Measurements from ENCODE around the gene ELK4. TPM values are rescaled to one million over a fixed set of nuclear protein-coding genes. Genes with fewer than 3 reads are reported as not detected.
A peak's percentile ranks its signal among the peaks of the same experiment; 100 is the strongest.

The ELK4 gene
- total RNA-seq, 1 experiment from 2014 or later = 122 TPM

DNA sequence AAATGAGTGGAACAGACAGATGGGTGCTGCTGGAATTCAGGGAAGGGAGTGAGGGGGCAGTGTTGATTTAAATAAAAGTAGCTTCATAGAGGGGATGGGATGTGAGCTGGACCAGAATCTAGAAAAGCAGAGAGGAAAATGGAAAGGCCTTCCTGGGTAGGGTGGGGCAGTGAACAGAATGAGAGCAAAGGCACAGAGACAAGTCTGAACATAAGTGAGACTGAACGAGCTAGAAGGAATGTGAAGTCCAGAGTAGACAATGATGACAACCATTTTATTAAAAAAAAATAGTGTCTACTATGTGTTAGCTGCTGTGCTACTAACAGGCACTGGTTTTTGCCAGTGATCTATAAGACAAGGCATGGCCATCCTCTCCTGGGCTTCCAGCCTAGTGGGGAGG, 36.0 kb downstream of the ELK4 start:
- intact Hi-C loops (cut with micrococcal nuclease; ENCODE audit: unreplicated experiment) = no loop called here
- H3K4me1 Mint-ChIP-seq (ENCODE audit: low read depth, unreplicated experiment) = peaks cover 41% of the 10 kb centered on the region
- H3K9me3 Mint-ChIP-seq (ENCODE audit: low read depth, unreplicated experiment) = no peaks in the 10 kb centered on the region
- no peak overlapping the region for H3K4me3 Mint-ChIP-seq (ENCODE audit: low read depth, unreplicated experiment)
- H3K27me3 Mint-ChIP-seq (ENCODE audit: unreplicated experiment) = no peaks in the 10 kb centered on the region
- H3K27ac Mint-ChIP-seq (ENCODE audit: unreplicated experiment) = no peak overlapping the region
- no peak for DNase-seq
- no peak for TF ChIP-seq CTCF (IDR thresholded peaks at IDR 0.05; ENCODE audit: unreplicated experiment)
- CTCF ChIA-PET = interaction anchor here (3.4 kb wide), 1 partner anchor 36 kb away, joined by 14 read pairs; the partner anchor contains the start of gene ELK4
- peaks cover 63% of the 10 kb centered on the region for H3K36me3 Mint-ChIP-seq (ENCODE audit: insufficient read depth, unreplicated experiment)
- no TSS peak for BruUV-seq (replicated peaks)

GRCh38 chr1:205595435-205595834, 36.4 kb downstream of the ELK4 start:
- no peak for TF ChIP-seq CTCF (IDR thresholded peaks at IDR 0.05; ENCODE audit: unreplicated experiment)
- H3K4me1 Mint-ChIP-seq (ENCODE audit: low read depth, unreplicated experiment) = peaks cover 41% of the 10 kb centered on the region
- H3K36me3 Mint-ChIP-seq (ENCODE audit: insufficient read depth, unreplicated experiment) = peaks cover 62% of the 10 kb centered on the region
- H3K27ac Mint-ChIP-seq (ENCODE audit: unreplicated experiment) = peak overlapping the region; percentile 28
- CTCF ChIA-PET = interaction anchor here (3.4 kb wide), 1 partner anchor 36 kb away, joined by 14 read pairs; the partner anchor contains the start of gene ELK4
- H3K9me3 Mint-ChIP-seq (ENCODE audit: low read depth, unreplicated experiment) = no peaks in the 10 kb centered on the region
- H3K27me3 Mint-ChIP-seq (ENCODE audit: unreplicated experiment) = no peaks in the 10 kb centered on the region
- no peak for DNase-seq
- intact Hi-C loops (cut with micrococcal nuclease; ENCODE audit: unreplicated experiment) = no loop called here
- H3K4me3 Mint-ChIP-seq (ENCODE audit: low read depth, unreplicated experiment) = no peak overlapping the region
- BruUV-seq (replicated peaks) = no TSS peak

GRCh38 chr1:205594846-205595245, 37.0 kb downstream of the ELK4 start:
- intact Hi-C loops (cut with micrococcal nuclease; ENCODE audit: unreplicated experiment) = loop anchor here (5.0 kb wide), 1 partner anchor 68 kb away; no protein-coding TSS in a partner anchor
- H3K27me3 Mint-ChIP-seq (ENCODE audit: unreplicated experiment) = no peaks in the 10 kb centered on the region
- H3K4me3 Mint-ChIP-seq (ENCODE audit: low read depth, unreplicated experiment) = no peak overlapping the region
- H3K36me3 Mint-ChIP-seq (ENCODE audit: insufficient read depth, unreplicated experiment) = peaks cover 61% of the 10 kb centered on the region
- DNase-seq = no peak
- no peak for TF ChIP-seq CTCF (IDR thresholded peaks at IDR 0.05; ENCODE audit: unreplicated experiment)
- peaks cover 41% of the 10 kb centered on the region for H3K4me1 Mint-ChIP-seq (ENCODE audit: low read depth, unreplicated experiment)
- no peaks in the 10 kb centered on the region for H3K9me3 Mint-ChIP-seq (ENCODE audit: low read depth, unreplicated experiment)
- H3K27ac Mint-ChIP-seq (ENCODE audit: unreplicated experiment) = peak overlapping the region; percentile 28
- CTCF ChIA-PET = interaction anchor here (3.4 kb wide), 1 partner anchor 37 kb away, joined by 14 read pairs; the partner anchor contains the start of gene ELK4
- no TSS peak for BruUV-seq (replicated peaks)

GRCh38 chr1:205593967-205594366, 37.8 kb downstream of the ELK4 start:
- H3K27ac Mint-ChIP-seq (ENCODE audit: unreplicated experiment) = no peak overlapping the region
- H3K9me3 Mint-ChIP-seq (ENCODE audit: low read depth, unreplicated experiment) = no peaks in the 10 kb centered on the region
- no peaks in the 10 kb centered on the region for H3K27me3 Mint-ChIP-seq (ENCODE audit: unreplicated experiment)
- no TSS peak for BruUV-seq (replicated peaks)
- intact Hi-C loops (cut with micrococcal nuclease; ENCODE audit: unreplicated experiment) = loop anchor here (5.0 kb wide), 1 partner anchor 67 kb away; no protein-coding TSS in a partner anchor
- CTCF ChIA-PET = interaction anchor here (0.6 to 4.2 kb wide), 3 partner anchors 38 to 90 kb away, joined by 3 to 146 read pairs (median 14); partner anchors contain the start of gene ELK4
- no peak for TF ChIP-seq CTCF (IDR thresholded peaks at IDR 0.05; ENCODE audit: unreplicated experiment)
- peaks cover 41% of the 10 kb centered on the region for H3K4me1 Mint-ChIP-seq (ENCODE audit: low read depth, unreplicated experiment)
- no peak overlapping the region for H3K4me3 Mint-ChIP-seq (ENCODE audit: low read depth, unreplicated experiment)
- H3K36me3 Mint-ChIP-seq (ENCODE audit: insufficient read depth, unreplicated experiment) = peaks cover 56% of the 10 kb centered on the region
- no peak for DNase-seq
